Measurements from ENCODE around the gene APLF.

DNA sequence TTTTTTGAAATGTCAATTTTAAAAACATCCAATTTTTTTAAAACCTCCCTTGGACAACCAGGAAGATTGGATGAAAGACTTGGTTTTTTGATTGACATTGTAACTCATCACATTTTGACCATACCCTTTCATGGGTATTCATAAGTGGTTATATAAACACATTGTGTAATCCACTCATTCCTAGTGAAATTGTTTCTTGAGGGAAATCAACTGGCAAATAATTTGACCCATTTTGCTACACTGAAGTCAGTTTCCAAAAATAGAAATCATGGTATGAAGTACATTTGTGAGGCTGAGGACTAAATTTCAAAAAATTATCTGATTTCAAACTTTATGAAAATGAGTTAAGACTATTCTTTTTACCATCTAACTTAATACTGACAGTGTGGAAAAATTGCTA is 31.8 kb upstream of the APLF start:
- TF ChIP-seq, protein P1, sequence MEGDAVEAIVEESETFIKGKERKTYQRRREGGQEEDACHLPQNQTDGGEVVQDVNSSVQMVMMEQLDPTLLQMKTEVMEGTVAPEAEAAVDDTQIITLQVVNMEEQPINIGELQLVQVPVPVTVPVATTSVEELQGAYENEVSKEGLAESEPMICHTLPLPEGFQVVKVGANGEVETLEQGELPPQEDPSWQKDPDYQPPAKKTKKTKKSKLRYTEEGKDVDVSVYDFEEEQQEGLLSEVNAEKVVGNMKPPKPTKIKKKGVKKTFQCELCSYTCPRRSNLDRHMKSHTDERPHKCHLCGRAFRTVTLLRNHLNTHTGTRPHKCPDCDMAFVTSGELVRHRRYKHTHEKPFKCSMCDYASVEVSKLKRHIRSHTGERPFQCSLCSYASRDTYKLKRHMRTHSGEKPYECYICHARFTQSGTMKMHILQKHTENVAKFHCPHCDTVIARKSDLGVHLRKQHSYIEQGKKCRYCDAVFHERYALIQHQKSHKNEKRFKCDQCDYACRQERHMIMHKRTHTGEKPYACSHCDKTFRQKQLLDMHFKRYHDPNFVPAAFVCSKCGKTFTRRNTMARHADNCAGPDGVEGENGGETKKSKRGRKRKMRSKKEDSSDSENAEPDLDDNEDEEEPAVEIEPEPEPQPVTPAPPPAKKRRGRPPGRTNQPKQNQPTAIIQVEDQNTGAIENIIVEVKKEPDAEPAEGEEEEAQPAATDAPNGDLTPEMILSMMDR (IDR thresholded peaks at IDR 0.05) = no peak
- no peak for TF ChIP-seq POLR2A (IDR thresholded peaks at IDR 0.05)
